Ascending aorta (tissue), 2 donors: Measurements from ENCODE around the gene ACTG1. TPM values are rescaled to one million over a fixed set of nuclear protein-coding genes. Genes with fewer than 3 reads are reported as not detected.
"Not testable (repeated sequence)": the region's sequence is repeated elsewhere in the genome, so short reads cannot be mapped to it uniquely, and the experiment has no call there.

Experiments used
- DNase-seq, 2 donors: peaks; one replicate each; pipeline ENCODE4 v3.0.0-alpha.2; 2019; ENCODE audit warnings: low spot score in 2 of 2
- H3K27ac ChIP-seq, 2 donors: fragments of 200-600 bp; sonication (generic); one replicate each; pipeline ENCODE4 v1.5.1; 2016 to 2017; ENCODE audit warnings: mild to moderate bottlenecking in 1 of 2
- H3K27me3 ChIP-seq: fragments of 200-600 bp; sonication (generic); one replicate; pipeline ENCODE4 v1.5.1; 2017
- H3K36me3 ChIP-seq, 2 donors: fragments of 200-600 bp; sonication (generic); one replicate each; pipeline ENCODE4 v1.5.1; 2016
- H3K4me1 ChIP-seq, 2 donors: fragments of 200-600 bp; sonication (generic); one replicate each; pipeline ENCODE4 v1.5.1; 2016 to 2017; ENCODE audit warnings: mild to moderate bottlenecking in 1 of 2
- H3K4me3 ChIP-seq, 2 donors: fragments of 200-600 bp; sonication (generic); one replicate each; pipeline ENCODE4 v1.5.1; 2016 to 2017; ENCODE audit warnings: mild to moderate bottlenecking in 1 of 2
- H3K9me3 ChIP-seq, 2 donors: fragments of 200-600 bp; sonication (generic); one replicate each; pipeline ENCODE4 v1.5.1; 2016
- intact Hi-C: fragments of 100-400 bp; cut with DNase I; formaldehyde crosslinking; loops from one replicate; pipeline ENCODE4 v1.15.1; 2023
- total RNA-seq: library from RNA; depleted of rRNA; stranded (reverse); fragments of >200 nt; gene quantifications from one replicate; pipeline ENCODE4 v1.1.0, GENCODE V29; 2016
- TF ChIP-seq, protein P1 (sequence below), 3 experiments: fragments of 200-600 bp in 2 of 3; fragments of 450-650 bp in 1 of 3; sonication (generic) in 2 of 3; IDR thresholded peaks; one replicate each; pipeline ENCODE4 v1.5.1; 2016 to 2019; ENCODE audit warnings: antibody characterized with exemption in 3 of 3, mild to moderate bottlenecking in 1 of 3, moderate library complexity in 1 of 3

Gene ACTG1
- total RNA-seq, 1 donor from 2014 or later, result 6,075 TPM

DNA sequence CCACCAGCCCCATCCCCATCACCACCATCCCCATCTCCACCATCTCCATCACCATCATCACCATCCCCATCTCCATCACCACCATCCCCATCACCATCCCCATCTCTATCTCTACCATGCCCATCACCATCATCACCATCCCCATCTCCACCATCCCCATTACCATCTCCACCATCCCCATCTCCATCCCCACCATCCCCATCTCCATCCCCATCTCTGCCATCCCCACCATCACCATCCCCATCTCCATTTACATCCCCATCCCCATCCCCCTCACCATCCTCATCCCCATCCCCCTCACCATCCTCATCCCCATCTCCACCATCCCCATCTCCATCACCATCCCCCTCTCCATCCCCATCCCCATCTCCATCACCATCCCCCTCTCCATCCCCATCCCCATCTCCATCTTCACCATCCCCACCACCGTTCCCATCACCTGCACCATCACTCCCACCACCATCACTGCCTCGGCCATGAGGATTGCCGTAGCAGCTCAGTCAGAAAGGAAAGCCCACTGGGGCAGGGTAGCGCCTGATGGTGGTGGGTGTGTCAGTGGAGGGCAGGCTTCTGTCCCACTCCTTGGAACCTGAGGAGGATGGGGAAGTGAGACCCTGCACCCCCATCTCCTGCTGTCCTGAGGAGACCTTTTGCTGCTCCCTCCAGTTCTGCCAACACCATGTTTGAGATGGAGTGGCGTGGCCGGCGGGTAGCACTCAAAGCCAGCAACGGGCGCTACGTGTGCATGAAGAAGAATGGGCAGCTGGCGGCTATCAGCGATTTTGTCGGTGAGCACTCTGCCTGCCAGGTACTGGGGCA, 23.1 kb upstream of the ACTG1 start:
- H3K27ac ChIP-seq, result no peak overlapping the region
- no peak for DNase-seq
- no peaks in the 10 kb centered on the region for H3K9me3 ChIP-seq
- H3K36me3 ChIP-seq, result peaks cover 2 to 28% of the 10 kb centered on the region in 2 donors
- H3K4me3 ChIP-seq, result no peak overlapping the region
- intact Hi-C loops, result no loop called here
- TF ChIP-seq, protein P1, sequence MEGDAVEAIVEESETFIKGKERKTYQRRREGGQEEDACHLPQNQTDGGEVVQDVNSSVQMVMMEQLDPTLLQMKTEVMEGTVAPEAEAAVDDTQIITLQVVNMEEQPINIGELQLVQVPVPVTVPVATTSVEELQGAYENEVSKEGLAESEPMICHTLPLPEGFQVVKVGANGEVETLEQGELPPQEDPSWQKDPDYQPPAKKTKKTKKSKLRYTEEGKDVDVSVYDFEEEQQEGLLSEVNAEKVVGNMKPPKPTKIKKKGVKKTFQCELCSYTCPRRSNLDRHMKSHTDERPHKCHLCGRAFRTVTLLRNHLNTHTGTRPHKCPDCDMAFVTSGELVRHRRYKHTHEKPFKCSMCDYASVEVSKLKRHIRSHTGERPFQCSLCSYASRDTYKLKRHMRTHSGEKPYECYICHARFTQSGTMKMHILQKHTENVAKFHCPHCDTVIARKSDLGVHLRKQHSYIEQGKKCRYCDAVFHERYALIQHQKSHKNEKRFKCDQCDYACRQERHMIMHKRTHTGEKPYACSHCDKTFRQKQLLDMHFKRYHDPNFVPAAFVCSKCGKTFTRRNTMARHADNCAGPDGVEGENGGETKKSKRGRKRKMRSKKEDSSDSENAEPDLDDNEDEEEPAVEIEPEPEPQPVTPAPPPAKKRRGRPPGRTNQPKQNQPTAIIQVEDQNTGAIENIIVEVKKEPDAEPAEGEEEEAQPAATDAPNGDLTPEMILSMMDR (IDR thresholded peaks at IDR 0.05), result no peak
- H3K4me1 ChIP-seq, result no peaks in the 10 kb centered on the region
- H3K27me3 ChIP-seq, result no peaks in the 10 kb centered on the region

- Histone ChIP-seq H3K36me3 (peaks cover 2 to 20% of the 10 kb centered on the region in 2 donors), H3K27ac (no peak overlapping the region), H3K4me3 (no peak overlapping the region), H3K4me1 (no peaks in the 10 kb centered on the region), H3K27me3 (no peaks in the 10 kb centered on the region), H3K9me3 (no peaks in the 10 kb centered on the region)
- no peak for DNase-seq
- intact Hi-C loops, result no loop called here
- TF ChIP-seq, protein P1 (IDR thresholded peaks at IDR 0.05), result no peak
Observed at GRCh38 chr17:81535007-81535328, 22.4 kb upstream of the ACTG1 start.

DNA sequence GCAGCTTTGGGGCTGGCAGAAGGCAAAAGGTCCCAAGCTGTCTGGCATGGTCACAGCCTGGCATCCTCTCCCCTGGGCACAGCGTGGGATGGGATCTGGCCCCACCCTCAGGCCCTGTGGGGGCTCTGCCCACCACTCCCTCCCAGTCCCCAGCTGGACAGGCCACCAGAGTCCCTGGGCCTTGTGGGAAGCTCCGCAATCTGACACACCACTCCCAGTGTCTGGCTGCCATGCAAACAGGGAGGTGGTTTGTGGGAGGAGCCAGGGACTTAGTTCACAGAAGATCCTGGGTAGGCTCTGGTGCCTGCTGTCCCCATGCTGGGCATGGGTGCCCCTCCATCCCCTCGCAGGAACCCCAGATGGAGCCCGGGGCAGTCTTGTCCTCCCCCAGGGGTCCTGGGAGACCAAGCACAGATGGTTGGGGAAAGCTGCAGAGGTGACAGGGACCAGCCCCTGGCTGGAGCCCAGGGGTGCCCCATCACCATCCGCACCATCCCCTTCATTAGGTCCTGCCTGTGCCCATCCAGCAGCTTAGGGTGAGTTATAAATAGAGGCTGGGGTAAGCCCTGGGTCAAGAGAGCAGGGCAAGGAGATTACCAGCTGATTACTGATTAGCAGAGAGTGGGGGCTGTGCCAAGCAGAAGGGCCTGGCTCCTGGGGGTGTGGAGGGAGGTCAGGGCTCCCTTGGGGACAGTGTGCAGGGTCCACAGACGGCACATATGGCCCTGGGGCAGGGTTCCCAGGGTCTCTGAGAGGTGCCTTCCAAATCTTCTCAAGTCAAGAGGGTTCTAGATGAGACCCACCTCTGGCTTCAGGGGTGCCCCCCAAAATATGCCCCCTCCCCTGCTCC, 21.8 kb upstream of the ACTG1 start:
- Histone ChIP-seq H3K4me1 (no peaks in the 10 kb centered on the region), H3K9me3 (no peaks in the 10 kb centered on the region), H3K27ac (no peak overlapping the region), H3K36me3 (peaks cover 2 to 17% of the 10 kb centered on the region in 2 donors), H3K27me3 (no peaks in the 10 kb centered on the region), H3K4me3 (no peak overlapping the region)
- intact Hi-C loops, result no loop called here
- no peak for DNase-seq
- TF ChIP-seq, protein P1 (IDR thresholded peaks at IDR 0.05), result no peak

GRCh38 chr17:81533339-81534141, 20.9 kb upstream of the ACTG1 start:
- no peaks in the 10 kb centered on the region for H3K27me3 ChIP-seq
- no peaks in the 10 kb centered on the region for H3K4me1 ChIP-seq
- H3K27ac ChIP-seq, result no peak overlapping the region
- intact Hi-C loops, result no loop called here
- H3K9me3 ChIP-seq, result no peaks in the 10 kb centered on the region
- TF ChIP-seq, protein P1 (IDR thresholded peaks at IDR 0.05), result no peak
- no peak for DNase-seq
- H3K4me3 ChIP-seq, result no peak overlapping the region
- peaks cover under 1 to 9% of the 10 kb centered on the region in 2 donors for H3K36me3 ChIP-seq

GRCh38 chr17:81532490-81533287, 20.1 kb upstream of the ACTG1 start:
- DNase-seq, result no peak
- H3K9me3 ChIP-seq, result no peaks in the 10 kb centered on the region
- no peak overlapping the region for H3K27ac ChIP-seq
- no peak overlapping the region for H3K4me3 ChIP-seq
- H3K27me3 ChIP-seq, result no peaks in the 10 kb centered on the region
- intact Hi-C loops, result no loop called here
- TF ChIP-seq, protein P1 (IDR thresholded peaks at IDR 0.05), result no peak
- peaks cover 0 to 3% of the 10 kb centered on the region in 2 donors for H3K4me1 ChIP-seq
- H3K36me3 ChIP-seq, result peaks cover 0 to under 1% of the 10 kb centered on the region in 2 donors

- H3K9me3 ChIP-seq, H3K4me1 ChIP-seq, H3K4me3 ChIP-seq, H3K36me3 ChIP-seq, H3K27ac ChIP-seq, DNase-seq, intact Hi-C loops, H3K27me3 ChIP-seq: not testable (repeated sequence)
Observed at GRCh38 chr17:81531998-81532404, 19.4 kb upstream of the ACTG1 start.

DNA sequence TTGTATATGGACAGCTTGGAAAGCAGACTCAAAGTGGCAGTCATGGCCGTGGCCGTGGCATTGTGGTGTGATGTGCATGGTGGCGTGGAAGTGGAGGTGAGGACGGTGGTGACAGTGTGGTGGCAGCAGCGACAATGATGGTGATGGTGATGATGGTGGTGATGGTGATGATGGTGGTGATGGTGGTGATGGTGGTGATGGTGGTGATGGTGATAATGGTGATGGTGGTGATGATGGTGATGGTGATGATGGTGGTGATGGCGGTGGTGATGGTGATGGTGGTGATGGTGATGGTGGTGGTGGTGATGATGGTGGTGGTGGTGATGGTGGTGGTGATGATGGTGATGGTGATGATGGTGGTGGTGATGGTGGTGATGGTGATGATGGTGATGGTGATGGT, 18.4 kb upstream of the ACTG1 start:
- H3K27me3 ChIP-seq, DNase-seq, H3K27ac ChIP-seq, H3K4me3 ChIP-seq, H3K36me3 ChIP-seq, intact Hi-C loops, H3K9me3 ChIP-seq, H3K4me1 ChIP-seq: not testable (repeated sequence)
